Transverse colon (tissue), 4 donors: ENCODE results near the gene SHB.

Experiments used
- CTCF ChIP-seq, 5 experiments: fragments of 200-600 bp in 3 of 5; fragments of 450-650 bp in 2 of 5; sonication (generic) in 3 of 5; IDR thresholded peaks; 1 replicate in 2 of 5; 2 replicates in 3 of 5; pipeline ENCODE4 v1.5.1; 2016 to 2017; ENCODE audit warnings: antibody characterized with exemption in 5 of 5, inconsistent platforms in 3 of 5, mild to moderate bottlenecking in 2 of 5, moderate library complexity in 1 of 5
- POLR2A ChIP-seq: fragments of 450-650 bp; IDR thresholded peaks from one replicate; pipeline ENCODE4 v1.6.1; 2016; ENCODE audit warnings: antibody characterized with exemption, mild to moderate bottlenecking, moderate library complexity
- POLR2AphosphoS5 ChIP-seq, 3 donors: sonication (generic); formaldehyde crosslinking; IDR thresholded peaks; one replicate each; pipeline ENCODE4 v1.6.1; 2016; ENCODE audit warnings: antibody characterized with exemption in 3 of 3

DNA sequence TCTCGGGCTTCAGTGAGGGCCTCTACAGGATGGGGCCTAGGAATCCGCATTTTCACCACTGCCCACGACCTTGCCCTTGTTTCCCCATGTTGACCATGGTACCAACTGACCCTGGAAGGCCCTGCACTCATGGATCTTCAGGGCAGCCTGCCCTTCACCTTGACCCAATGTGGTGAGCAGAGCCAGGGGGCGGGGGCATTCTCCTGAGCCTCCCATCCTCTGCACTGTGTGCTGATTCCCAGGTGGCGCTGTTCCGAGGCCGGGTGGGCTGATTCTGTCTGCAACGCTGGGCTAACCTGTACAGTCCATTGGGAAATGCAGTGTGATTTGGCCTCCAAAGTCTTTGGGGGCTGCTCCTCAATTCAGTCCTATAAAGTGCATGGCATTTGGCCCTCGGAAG is 68.7 kb downstream of the SHB start:
- TF ChIP-seq POLR2AphosphoS5 (IDR thresholded peaks at IDR 0.05) (no peak), CTCF (IDR thresholded peaks at IDR 0.05) (no peak), POLR2A (no peak)
